BJ (cell line): ENCODE measurements around the gene FAM240A. TPM values are rescaled to one million over a fixed set of nuclear protein-coding genes. Genes with fewer than 3 reads are reported as not detected.
"Not testable (repeated sequence)": the region's sequence is repeated elsewhere in the genome, so short reads cannot be mapped to it uniquely, and the experiment has no call there.

Experiments
- CTCF ChIA-PET: fragments of 350-600 bp; formaldehyde crosslinking; extraction: SDS; loops from one replicate; lab custom pipeline; 2021; ENCODE audit warnings: antibody characterized with exemption, inconsistent platforms; lab: Yijun Ruan, JAX
- POLR2A ChIA-PET: fragments of 300-600 bp; sonication (Branson Sonifier 250); formaldehyde crosslinking; extraction: SDS; loops from one replicate; lab custom pipeline; 2021; ENCODE audit warnings: antibody characterized with exemption; lab: Charles Lee
- DNase-seq: peaks from one replicate; pipeline ENCODE4 v3.0.0-alpha.2; 2011; ENCODE audit warnings: low read depth
- H3K27me3 ChIP-seq: 2 replicates; pipeline ENCODE4 v1.6.0; 2011; ENCODE audit warnings: low read length; ENCODE audit not compliant: control insufficient read depth, insufficient read depth
- H3K36me3 ChIP-seq: 2 replicates; pipeline ENCODE4 v1.5.1; 2011; ENCODE audit warnings: low read length; ENCODE audit not compliant: control insufficient read depth, insufficient read depth
- H3K4me3 ChIP-seq: 2 replicates; pipeline ENCODE4 v1.5.1; 2011; ENCODE audit warnings: low read depth, mild to moderate bottlenecking, control low read depth, low read length
- CTCF ChIP-seq: IDR thresholded peaks from 2 replicates; pipeline ENCODE4 v1.5.1; 2011; ENCODE audit warnings: low read depth, mild to moderate bottlenecking, control low read depth, inconsistent platforms, low read length, moderate library complexity; ENCODE audit not compliant: insufficient read depth
- polyA plus RNA-seq: library from polyadenylated mRNA; depleted of rRNA; stranded (reverse); fragments of >200 nt; gene quantifications from 2 replicates; pipeline ENCODE4 v1.2.3, GENCODE V29; 2011

Gene FAM240A
- polyA plus RNA-seq, 1 experiment: not detected

- no peak for DNase-seq
- ChIA-PET CTCF (interaction anchor here (0.7 kb wide), 1 partner anchor 52 kb away, joined by 3 read pairs; no protein-coding TSS in a partner anchor), POLR2A (no interaction called here)
- no peak overlapping the region for H3K4me3 ChIP-seq
- peaks cover 5% of the 10 kb centered on the region for H3K27me3 ChIP-seq
- H3K36me3 ChIP-seq: no peaks in the 10 kb centered on the region
- no peak for TF ChIP-seq CTCF
These were observed 35.9 kb upstream of the FAM240A start for GRCh38 chr3:46576386-46576785.

- H3K4me3 ChIP-seq: no peak overlapping the region
- no peaks in the 10 kb centered on the region for H3K36me3 ChIP-seq
- DNase-seq: no peak
- CTCF ChIA-PET: no interaction called here
- POLR2A ChIA-PET: no interaction called here
- TF ChIP-seq CTCF: no peak
- H3K27me3 ChIP-seq: peaks cover 5% of the 10 kb centered on the region
These were observed 35.4 kb upstream of the FAM240A start for GRCh38 chr3:46576879-46577278.

- CTCF ChIA-PET, H3K36me3 ChIP-seq, POLR2A ChIA-PET, H3K27me3 ChIP-seq, H3K4me3 ChIP-seq, DNase-seq: not testable (repeated sequence)
These were observed 34.6 kb upstream of the FAM240A start for GRCh38 chr3:46577580-46578249.

GRCh38 chr3:46578973-46579755 is 33.2 kb upstream of the FAM240A start:
- Histone ChIP-seq H3K36me3 (no peaks in the 10 kb centered on the region), H3K4me3 (no peak overlapping the region), H3K27me3 (peaks cover 4% of the 10 kb centered on the region)
- POLR2A ChIA-PET: no interaction called here
- DNase-seq: no peak
- TF ChIP-seq CTCF: no peak
- CTCF ChIA-PET: no interaction called here

GRCh38 chr3:46579756-46580286 is 32.5 kb upstream of the FAM240A start:
- DNase-seq: no peak
- TF ChIP-seq CTCF: no peak
- POLR2A ChIA-PET: no interaction called here
- H3K4me3 ChIP-seq: no peak overlapping the region
- no peaks in the 10 kb centered on the region for H3K36me3 ChIP-seq
- peaks cover 4% of the 10 kb centered on the region for H3K27me3 ChIP-seq
- CTCF ChIA-PET: no interaction called here
